ENCODE data around the gene SLCO1B3. TPM values are rescaled to one million over a fixed set of nuclear protein-coding genes. Genes with fewer than 3 reads are reported as not detected.

SLCO1B3 gene
- total and polyA plus RNA-seq, 2 donors (not counting 3 experiments of a cell fraction or from before 2014, with no cell fraction given): not detected

- dilution Hi-C loops (cut with MboI; ENCODE audit: extremely low pct_ligation_motif_present, low sequenced_read_pairs): no loop called here
- Histone ChIP-seq H3K36me3 (ENCODE audit: control insufficient read depth in 2 of 2, extremely low read depth in 1 of 2, insufficient read depth in 2 of 2, low read length in 2 of 2) (no peaks in the 10 kb centered on the region), H3K9me3 (replicated peaks; ENCODE audit: control insufficient read depth, insufficient read depth, low read length) (no peaks in the 10 kb centered on the region), H3K4me2 (ENCODE audit: insufficient read depth, low read length) (no peak overlapping the region), H3K9me1 (replicated peaks; ENCODE audit: control insufficient read depth, extremely low read depth, insufficient read depth, low read length) (no peaks in the 10 kb centered on the region), H3K9ac (replicated peaks; ENCODE audit: extremely low read depth, insufficient read depth, low read length) (no peak overlapping the region), H3K79me2 (ENCODE audit: control insufficient read depth, insufficient read depth, low read length) (no peaks in the 10 kb centered on the region), H3K4me1 (ENCODE audit: control insufficient read depth, extremely low read depth, insufficient read depth, low read length) (no peaks in the 10 kb centered on the region), H4K20me1 (replicated peaks; ENCODE audit: control insufficient read depth, extremely low read depth, insufficient read depth, low read length) (no peaks in the 10 kb centered on the region), H3K4me3 (replicated peaks in 1 of 3; ENCODE audit: insufficient read depth in 1 of 3, low read depth in 1 of 3, low read length in 3 of 3) (no peak overlapping the region), H2AFZ (ENCODE audit: low read depth, low read length) (no peak overlapping the region), H3K27ac (ENCODE audit: insufficient read depth, low read depth, low read length) (no peak overlapping the region), H3K27me3 (ENCODE audit: control insufficient read depth in 2 of 2, insufficient read depth in 2 of 2, low read length in 2 of 2) (no peaks in the 10 kb centered on the region)
- DNase-seq (ENCODE audit: low read depth, low spot score): no peak
- POLR2A ChIA-PET: no interaction called here
- intact Hi-C loops (cut with micrococcal nuclease): no loop called here
- BruUV-seq (replicated peaks): no TSS peak
- no peak for FAIRE-seq
- no peak for TF ChIP-seq MYC (IDR thresholded peaks at IDR 0.05; ENCODE audit: low read depth, low read length)
- no peak for TF ChIP-seq POLR2A (IDR thresholded peaks at IDR 0.05; ENCODE audit: low read depth, low read length)
- TF ChIP-seq GATA2 (IDR thresholded peaks at IDR 0.05; ENCODE audit: insufficient read depth, insufficient read length, low read depth, low read length): no peak
- no peak for TF ChIP-seq FOS (IDR thresholded peaks at IDR 0.05; ENCODE audit: borderline replicate concordance, insufficient read depth, low read length)
- no peak for TF ChIP-seq JUN (IDR thresholded peaks at IDR 0.05; ENCODE audit: borderline replicate concordance, insufficient read depth, insufficient read length, low read depth)
- TF ChIP-seq EZH2 (IDR thresholded peaks at IDR 0.05; ENCODE audit: borderline replicate concordance, low read depth, low read length, severe bottlenecking): no peak
- no peak for TF ChIP-seq MAX (IDR thresholded peaks at IDR 0.05; ENCODE audit: insufficient read depth, insufficient read length)
- TF ChIP-seq POLR2AphosphoS5 (IDR thresholded peaks at IDR 0.05; ENCODE audit: insufficient read depth, low read depth, low read length): no peak
- no peak for TF ChIP-seq CTCF (IDR thresholded peaks at IDR 0.05; ENCODE audit: extremely low read depth in 1 of 2, insufficient read depth in 1 of 2, low read depth in 1 of 2, low read length in 2 of 2)
- CTCF ChIA-PET: no interaction called here
Observed at GRCh38 chr12:20822925-20823324, 12.4 kb downstream of the SLCO1B3 start.

All from endothelial cell of umbilical vein (primary cell).